OCI-M2 (cell line): ENCODE data around the gene TMEM44.
"Not testable (repeated sequence)": the region's sequence is repeated elsewhere in the genome, so short reads cannot be mapped to it uniquely, and the experiment has no call there.

Experiments used
- DNase-seq: peaks from one replicate; lab custom pipeline; 2025; ENCODE audit not compliant: unreplicated experiment; lab: John Stamatoyannopoulos, UW

Gene TMEM44

GRCh38 chr3:194642769-194643168 lies 9.6 kb upstream of the TMEM44 start:
- DNase-seq = no peak

- DNase-seq = no peak
Observed at GRCh38 chr3:194640829-194641228, 7.6 kb upstream of the TMEM44 start.

- no peak for DNase-seq
Observed at GRCh38 chr3:194638991-194639605, 5.9 kb upstream of the TMEM44 start.

- DNase-seq = no peak
Observed at GRCh38 chr3:194637541-194638400, 4.6 kb upstream of the TMEM44 start.

GRCh38 chr3:194637066-194637465 lies 3.8 kb upstream of the TMEM44 start:
- DNase-seq = no peak

- DNase-seq = no peak
Observed at GRCh38 chr3:194632809-194633348, 340 bp downstream of the TMEM44 start.

GRCh38 chr3:194632226-194632808 lies 902 bp downstream of the TMEM44 start:
- no peak for DNase-seq

- DNase-seq = no peak
Observed at GRCh38 chr3:194631696-194632095, 1.5 kb downstream of the TMEM44 start.

- DNase-seq = not testable (repeated sequence)
Observed at GRCh38 chr3:194630681-194631080, 2.5 kb downstream of the TMEM44 start.

- DNase-seq = no peak
Observed at GRCh38 chr3:194624956-194625355, 8.3 kb downstream of the TMEM44 start.

- no peak for DNase-seq
Observed at GRCh38 chr3:194623449-194624290, 9.5 kb downstream of the TMEM44 start.

- DNase-seq = no peak
Observed at GRCh38 chr3:194622621-194623340, 10.4 kb downstream of the TMEM44 start.

- DNase-seq = no peak
Observed at GRCh38 chr3:194621947-194622346, 11.3 kb downstream of the TMEM44 start.

- no peak for DNase-seq
Observed at GRCh38 chr3:194620196-194620595, 13.0 kb downstream of the TMEM44 start.

- no peak for DNase-seq
Observed at GRCh38 chr3:194619741-194620140, 13.5 kb downstream of the TMEM44 start.

- no peak for DNase-seq
Observed at GRCh38 chr3:194618858-194619608, 14.2 kb downstream of the TMEM44 start.

GRCh38 chr3:194617827-194618226 lies 15.4 kb downstream of the TMEM44 start:
- DNase-seq = no peak

GRCh38 chr3:194617143-194617671 lies 16.0 kb downstream of the TMEM44 start:
- no peak for DNase-seq

GRCh38 chr3:194615226-194615625 lies 18.0 kb downstream of the TMEM44 start:
- DNase-seq = no peak
